ENCODE results near the gene ATL3.
"Not testable (repeated sequence)": the region's sequence is repeated elsewhere in the genome, so short reads cannot be mapped to it uniquely, and the experiment has no call there.

The ATL3 gene

GRCh38 chr11:63621071-63621470 is 50.1 kb downstream of the ATL3 start:
- DNase-seq (ENCODE audit: low read depth in 2 of 2), result no peak

GRCh38 chr11:63619967-63620366 is 51.2 kb downstream of the ATL3 start:
- no peak for DNase-seq (ENCODE audit: low read depth in 2 of 2)

GRCh38 chr11:63617686-63618085 is 53.5 kb downstream of the ATL3 start:
- not testable (repeated sequence) for DNase-seq (ENCODE audit: low read depth in 2 of 2)

- no peak for DNase-seq (ENCODE audit: low read depth in 2 of 2)
Measured at GRCh38 chr11:63616953-63617352, 54.2 kb downstream of the ATL3 start.

- DNase-seq (ENCODE audit: low read depth in 2 of 2), result no peak
Measured at GRCh38 chr11:63614136-63614671, 57.0 kb downstream of the ATL3 start, which contains the start of gene PLAAT3. Gene PLAAT3, minus strand, starts transcription at chr11:63614433. Its CDS starts 419 bp downstream, at chr11:63614014.

- no peak for DNase-seq (ENCODE audit: low read depth in 2 of 2)
Measured at GRCh38 chr11:63613517-63614135, 57.5 kb downstream of the ATL3 start.

- no peak for DNase-seq (ENCODE audit: low read depth in 2 of 2)
Measured at GRCh38 chr11:63612181-63612580, 59.0 kb downstream of the ATL3 start.

- no peak for DNase-seq (ENCODE audit: low read depth in 2 of 2)
Measured at GRCh38 chr11:63611395-63611747, 59.8 kb downstream of the ATL3 start.

GRCh38 chr11:63610604-63611394 is 60.4 kb downstream of the ATL3 start:
- DNase-seq (ENCODE audit: low read depth in 2 of 2), result no peak

GRCh38 chr11:63609971-63610580 is 61.1 kb downstream of the ATL3 start:
- DNase-seq (ENCODE audit: low read depth in 2 of 2), result no peak

- no peak for DNase-seq (ENCODE audit: low read depth in 2 of 2)
Measured at GRCh38 chr11:63609536-63609935, 61.6 kb downstream of the ATL3 start.

- no peak for DNase-seq (ENCODE audit: low read depth in 2 of 2)
Measured at GRCh38 chr11:63608353-63609345, 62.5 kb downstream of the ATL3 start.

GRCh38 chr11:63603180-63603518 is 68.0 kb downstream of the ATL3 start:
- DNase-seq (ENCODE audit: low read depth in 2 of 2), result no peak

GRCh38 chr11:63602290-63603179 is 68.6 kb downstream of the ATL3 start:
- DNase-seq (ENCODE audit: low read depth in 2 of 2), result not testable (repeated sequence)

GRCh38 chr11:63599211-63600122 is 71.7 kb downstream of the ATL3 start:
- no peak for DNase-seq (ENCODE audit: low read depth in 2 of 2)

GRCh38 chr11:63598556-63598955 is 72.6 kb downstream of the ATL3 start:
- no peak for DNase-seq (ENCODE audit: low read depth in 2 of 2)

GRCh38 chr11:63595296-63595695 is 75.9 kb downstream of the ATL3 start:
- DNase-seq (ENCODE audit: low read depth in 2 of 2), result no peak

- DNase-seq (ENCODE audit: low read depth in 2 of 2), result no peak
Measured at GRCh38 chr11:63592975-63593395, 78.2 kb downstream of the ATL3 start.

- no peak for DNase-seq (ENCODE audit: low read depth in 2 of 2)
Measured at GRCh38 chr11:63590024-63590788, 81.0 kb downstream of the ATL3 start.

Data from stimulated activated CD8-positive, alpha-beta memory T cell treated with anti-CD3 and anti-CD28 coated beads, Interleukin-15, amount 100 ng/mL, for 48 hours (primary cell).